Ammon's horn (tissue), 1 donor: ENCODE measurements around the gene RTN4R.

ENCODE experiments used
- DNase-seq: peaks from one replicate; pipeline ENCODE4 v3.0.0-alpha.2; 2016; ENCODE audit warnings: low spot score

The RTN4R gene

DNA sequence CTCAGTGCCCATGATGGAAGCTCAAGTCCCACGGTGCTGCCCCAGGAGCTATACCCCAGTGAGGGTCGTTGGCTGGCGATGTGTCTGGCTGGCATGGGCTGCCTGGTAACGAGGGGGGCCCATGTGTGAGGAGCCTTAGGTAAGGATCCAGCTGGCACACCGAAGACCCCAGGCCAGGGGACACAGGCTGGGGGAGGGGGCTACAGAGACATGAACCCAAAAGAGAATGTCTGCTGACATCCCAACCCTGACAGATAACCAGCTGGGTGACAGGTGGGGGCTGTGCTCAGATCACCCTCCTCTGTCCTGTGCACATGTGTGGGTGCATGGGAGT is 39.2 kb downstream of the RTN4R start:
- DNase-seq = no peak

DNA sequence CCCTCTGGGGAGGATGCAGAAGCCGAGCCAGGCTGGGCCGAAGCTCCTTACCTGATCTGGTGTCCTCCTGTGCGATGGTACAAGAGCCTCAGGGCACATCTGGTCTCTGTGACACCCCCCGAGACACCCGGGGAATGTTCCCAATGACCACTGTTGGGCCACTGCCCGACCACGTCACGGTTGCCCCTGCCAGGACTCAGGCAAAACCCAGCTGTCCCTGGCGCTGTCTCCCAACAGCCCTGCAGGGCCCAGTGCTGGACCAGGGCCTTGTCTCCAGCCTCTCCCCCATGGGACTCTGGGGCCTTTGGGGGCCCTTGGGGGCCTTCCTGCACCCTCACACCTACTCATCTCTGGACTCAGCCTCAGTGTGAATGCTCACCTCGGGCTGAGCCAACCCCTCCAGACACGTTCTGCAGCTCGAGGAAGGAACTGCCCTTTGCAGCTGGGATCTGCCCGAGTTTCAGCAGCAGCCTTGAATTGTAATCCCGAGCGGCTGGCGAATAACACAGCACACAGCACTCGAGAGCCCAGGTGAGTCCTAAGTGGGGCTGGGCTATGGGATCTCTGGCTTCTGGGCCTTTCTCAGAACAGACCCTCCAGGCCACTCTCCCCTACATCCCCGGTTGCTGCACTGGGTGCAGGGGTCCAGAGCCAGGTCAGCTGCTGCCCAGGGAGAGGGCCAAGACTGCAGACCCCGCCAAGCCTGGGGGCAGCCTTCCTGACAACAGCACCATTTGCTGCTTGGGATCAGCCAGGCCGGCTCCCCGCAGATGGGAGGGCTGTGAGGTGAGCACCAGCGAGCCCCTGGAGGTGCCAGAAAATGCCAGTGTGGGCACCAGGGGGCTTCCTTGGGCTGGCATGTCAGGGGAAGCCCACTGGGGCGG is 39.8 kb downstream of the RTN4R start:
- no peak for DNase-seq

DNA sequence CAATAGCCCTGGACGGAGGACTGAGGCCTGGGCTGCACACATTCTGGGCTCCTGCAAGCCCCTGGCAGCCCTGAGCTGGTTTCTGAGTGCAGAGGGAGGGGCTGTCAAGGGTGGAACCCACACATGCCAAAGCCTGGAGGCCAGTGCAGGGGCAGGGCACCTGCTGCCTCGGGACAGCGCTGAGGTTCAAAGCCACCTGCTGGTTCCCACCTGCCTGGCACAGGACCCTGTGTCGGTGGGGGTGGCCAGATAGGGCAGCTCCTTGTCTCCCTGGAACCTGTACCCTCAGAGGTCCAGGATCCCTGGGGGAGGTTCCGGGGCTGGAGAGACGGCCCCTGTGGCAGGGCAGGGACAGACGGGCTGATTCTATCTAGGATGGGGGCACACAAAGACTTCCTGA is 40.8 kb downstream of the RTN4R start:
- no peak for DNase-seq

DNA sequence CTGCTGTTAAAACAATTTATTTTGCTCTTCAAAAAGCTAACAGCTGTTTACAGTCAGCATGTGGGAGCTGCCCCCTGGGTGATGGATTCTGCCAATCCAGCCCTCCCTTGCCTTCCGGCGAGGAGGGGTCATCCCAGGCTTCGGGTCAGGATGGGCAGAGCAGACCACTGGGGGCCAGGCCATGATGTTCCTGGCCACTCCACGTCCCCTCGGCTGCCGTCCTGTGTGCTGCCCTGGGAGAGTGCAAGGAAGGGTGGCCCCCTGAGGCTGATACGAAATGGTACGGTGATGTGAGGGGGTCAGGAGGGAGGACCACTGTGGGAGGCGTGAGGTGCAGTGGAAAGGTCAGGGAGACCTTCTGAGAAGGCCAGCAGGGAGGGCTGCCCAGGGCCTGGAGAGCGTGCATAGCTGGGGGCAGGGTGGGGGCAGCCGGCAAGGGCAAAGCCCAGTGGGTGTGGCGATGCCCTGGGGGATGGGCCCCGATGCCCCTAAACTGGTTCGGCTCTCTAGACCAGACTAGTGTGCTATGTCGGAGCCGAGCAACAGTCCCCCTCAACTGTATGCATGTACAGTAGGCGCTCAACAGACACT is 41.3 kb downstream of the RTN4R start:
- DNase-seq = no peak

- DNase-seq = no peak
Observed at GRCh38 chr22:20226077-20226716, 41.9 kb downstream of the RTN4R start.

DNA sequence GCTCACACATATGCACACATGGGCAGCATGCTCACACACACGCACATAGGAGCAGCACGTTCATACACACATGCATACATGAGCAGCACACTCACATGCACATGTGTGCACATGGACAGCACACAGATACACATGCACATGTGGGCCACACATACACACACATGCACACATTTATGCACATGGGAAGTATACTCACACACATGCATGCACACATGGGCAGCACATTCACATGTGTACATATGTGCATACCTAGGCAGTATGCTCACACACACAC is 42.5 kb downstream of the RTN4R start:
- DNase-seq = no peak

GRCh38 chr22:20224917-20225692 is 43.0 kb downstream of the RTN4R start:
- no peak for DNase-seq

- no peak for DNase-seq
Observed at GRCh38 chr22:20224256-20224626, 43.9 kb downstream of the RTN4R start.

GRCh38 chr22:20223421-20224255 is 44.5 kb downstream of the RTN4R start:
- no peak for DNase-seq

DNA sequence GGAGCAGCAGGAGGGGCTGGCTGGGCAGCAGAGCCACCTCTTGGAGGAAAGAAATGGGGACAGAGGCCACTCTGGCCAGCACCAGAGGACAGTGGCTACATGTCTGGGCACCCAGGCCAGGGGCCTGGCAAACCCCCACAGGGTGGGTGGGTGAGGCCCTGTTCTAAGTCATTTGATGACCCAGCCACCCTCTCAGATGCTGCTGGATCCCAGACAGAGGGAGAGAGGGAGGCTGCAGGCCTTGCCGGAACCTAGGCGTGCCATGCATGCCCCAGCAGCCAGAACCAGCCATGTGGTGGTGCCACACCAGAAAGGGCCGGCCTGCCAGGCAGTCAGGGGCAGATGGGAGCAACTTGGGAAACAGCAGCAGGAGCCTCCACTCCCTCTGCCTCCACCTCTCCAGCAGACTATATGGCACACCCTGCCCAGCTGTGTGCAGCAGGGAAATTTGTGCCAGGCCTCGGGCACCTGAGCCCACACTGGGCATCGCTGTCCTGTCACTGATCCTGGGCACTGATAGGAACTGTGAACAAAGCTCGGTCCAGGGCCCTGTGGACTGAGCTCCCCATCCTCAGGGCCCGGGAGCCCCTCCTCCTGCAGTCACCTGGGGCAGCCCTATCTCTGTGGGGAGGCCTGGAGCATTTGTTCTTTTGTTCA is 45.2 kb downstream of the RTN4R start:
- no peak for DNase-seq

DNA sequence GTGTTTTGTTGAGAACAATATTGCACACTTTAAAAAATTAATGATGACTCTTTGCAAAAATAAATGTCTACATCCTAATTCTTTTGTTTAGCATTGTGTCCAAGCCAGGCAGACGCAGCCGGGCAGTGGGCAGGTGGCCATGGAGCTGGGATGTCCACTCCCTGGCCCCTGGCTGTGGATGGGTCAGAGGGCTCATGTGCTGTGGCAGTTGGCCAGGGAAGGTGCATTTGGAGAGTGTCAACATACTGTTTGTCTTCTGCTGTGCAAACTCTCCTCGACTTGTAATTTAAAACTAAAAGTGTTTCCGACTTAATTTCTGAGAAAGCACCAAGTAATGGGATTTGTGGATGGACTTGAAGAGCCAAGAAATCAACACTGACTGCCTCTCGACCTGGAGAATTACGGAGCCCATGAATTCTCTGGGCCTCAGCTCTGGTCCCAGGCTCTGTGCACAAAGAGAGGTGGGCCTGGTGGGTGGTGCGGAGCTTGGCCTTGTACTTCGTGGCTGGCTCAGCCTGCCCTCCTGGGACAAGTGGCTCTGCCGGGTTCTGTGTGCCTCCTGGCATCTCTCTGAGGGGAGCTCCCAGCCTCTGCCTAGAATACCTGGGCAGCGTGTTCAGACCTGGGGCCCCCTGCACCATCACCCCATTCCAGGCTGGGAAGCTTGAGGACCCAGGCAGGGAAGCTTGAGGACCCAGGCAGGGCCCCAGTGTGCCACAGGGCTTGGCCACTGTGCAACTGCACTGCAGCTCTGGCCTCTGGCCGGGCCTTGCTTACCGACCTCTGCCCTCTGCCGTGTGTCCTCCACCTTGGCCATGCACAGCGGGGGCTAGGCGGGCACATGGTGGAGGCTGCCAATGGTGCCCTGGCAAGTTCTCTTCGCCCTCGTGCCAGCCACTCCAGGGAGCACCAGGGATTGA is 46.4 kb downstream of the RTN4R start:
- DNase-seq = no peak

DNA sequence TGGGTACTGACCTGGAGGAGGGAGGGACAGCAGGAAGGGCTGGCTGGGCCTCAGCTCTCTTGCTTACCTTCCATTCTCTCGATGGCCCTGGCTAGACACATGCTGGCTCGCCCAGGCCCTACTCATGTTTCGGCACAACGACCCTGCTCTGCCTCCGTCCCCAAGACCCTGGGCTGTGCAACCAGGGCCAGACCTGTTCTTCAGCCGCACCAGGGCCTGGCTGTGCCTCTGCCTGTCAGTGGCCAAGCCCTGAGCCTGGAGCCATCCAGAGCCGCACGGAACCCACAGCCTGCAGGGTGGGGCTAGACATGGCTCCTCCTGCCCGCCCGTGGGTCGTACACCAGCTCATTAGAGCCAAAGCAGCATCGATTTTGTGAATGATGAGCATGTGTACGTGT is 47.5 kb downstream of the RTN4R start:
- DNase-seq = no peak

DNA sequence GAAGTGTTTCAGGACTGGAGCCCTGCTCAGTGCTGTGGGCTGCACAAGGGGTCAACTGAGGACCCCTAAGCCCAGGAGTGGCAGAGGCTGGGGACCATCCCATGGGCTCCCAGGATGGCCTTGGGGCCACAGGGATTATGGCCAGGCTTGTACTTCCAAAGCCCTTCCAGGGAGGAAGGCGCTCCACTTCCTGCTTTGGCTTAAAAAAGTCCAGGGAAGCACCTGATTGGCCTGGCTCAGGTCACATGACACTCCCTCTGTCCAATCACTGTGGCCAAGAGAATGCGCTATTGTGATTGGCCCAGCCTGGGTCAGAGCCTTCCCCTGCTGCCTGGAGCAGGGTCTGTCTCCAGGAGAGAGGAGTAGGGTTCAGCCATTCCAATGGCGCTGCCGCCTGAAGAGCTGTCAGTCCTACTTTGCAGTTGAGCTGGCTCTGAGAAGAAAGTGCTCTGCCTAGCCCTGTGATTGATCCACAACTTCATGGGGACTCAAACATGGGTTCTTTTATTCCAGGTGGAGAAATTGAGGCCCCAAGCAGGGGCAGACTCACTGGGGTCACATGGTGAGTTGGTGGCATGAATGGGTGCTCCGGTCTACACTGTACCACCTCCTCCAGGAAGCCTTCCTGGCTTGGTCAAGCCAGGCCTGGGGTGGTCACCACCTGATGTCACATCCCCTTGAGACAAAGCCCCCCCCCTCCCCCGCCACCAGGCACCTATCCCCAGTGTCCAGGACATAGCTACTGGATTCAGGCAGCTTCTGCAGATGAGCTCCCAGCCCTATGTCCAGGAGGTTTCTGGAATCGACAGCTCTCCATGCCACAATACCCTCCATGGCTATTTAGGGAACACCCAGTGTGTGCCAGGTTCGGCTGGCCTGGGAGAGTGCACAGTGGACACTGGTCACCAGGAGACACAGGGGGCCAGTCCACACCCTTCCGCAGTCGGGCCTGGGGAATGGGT is 48.2 kb downstream of the RTN4R start:
- no peak for DNase-seq

GRCh38 chr22:20218987-20219386 is 49.1 kb downstream of the RTN4R start:
- DNase-seq = no peak

DNA sequence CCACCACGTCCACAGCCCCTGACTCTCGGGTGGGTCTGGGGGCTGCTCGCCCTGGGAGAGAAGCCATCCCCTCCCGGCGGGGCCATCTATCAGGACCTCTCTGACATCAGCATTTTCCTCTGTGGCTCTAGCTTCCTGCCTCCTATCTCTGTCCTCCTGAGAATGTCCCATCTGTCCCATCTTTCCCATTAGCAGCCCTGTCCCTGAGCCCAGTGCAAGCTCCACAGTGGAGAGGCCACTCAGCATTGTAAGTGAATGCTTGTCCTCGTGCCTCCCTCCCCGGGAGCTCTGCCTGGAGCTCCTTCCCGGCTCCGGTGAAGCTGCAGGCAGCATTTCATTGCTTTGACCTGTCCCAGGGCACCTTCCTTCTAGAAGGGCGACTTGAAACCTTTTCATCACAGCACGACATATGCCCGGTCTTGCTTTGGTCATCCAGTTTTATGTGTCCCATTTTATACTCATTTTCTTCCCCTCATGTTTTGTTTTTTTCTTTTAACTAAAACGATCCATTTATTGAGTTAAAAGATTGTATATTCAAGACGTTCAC is 49.7 kb downstream of the RTN4R start:
- DNase-seq = no peak

- no peak for DNase-seq
Observed at GRCh38 chr22:20217563-20217962, 50.6 kb downstream of the RTN4R start.

GRCh38 chr22:20216863-20217499 is 51.1 kb downstream of the RTN4R start:
- no peak for DNase-seq

- DNase-seq = no peak
Observed at GRCh38 chr22:20215742-20216141, 52.4 kb downstream of the RTN4R start.
